ENCODE results near the gene NUDT8. TPM values are rescaled to one million over a fixed set of nuclear protein-coding genes. Genes with fewer than 3 reads are reported as not detected.
"Not testable (repeated sequence)": the region's sequence is repeated elsewhere in the genome, so short reads cannot be mapped to it uniquely, and the experiment has no call there.

The NUDT8 gene
- total and polyA plus RNA-seq, 5 donors: 45.6 to 121 (median 83.3) TPM

DNA sequence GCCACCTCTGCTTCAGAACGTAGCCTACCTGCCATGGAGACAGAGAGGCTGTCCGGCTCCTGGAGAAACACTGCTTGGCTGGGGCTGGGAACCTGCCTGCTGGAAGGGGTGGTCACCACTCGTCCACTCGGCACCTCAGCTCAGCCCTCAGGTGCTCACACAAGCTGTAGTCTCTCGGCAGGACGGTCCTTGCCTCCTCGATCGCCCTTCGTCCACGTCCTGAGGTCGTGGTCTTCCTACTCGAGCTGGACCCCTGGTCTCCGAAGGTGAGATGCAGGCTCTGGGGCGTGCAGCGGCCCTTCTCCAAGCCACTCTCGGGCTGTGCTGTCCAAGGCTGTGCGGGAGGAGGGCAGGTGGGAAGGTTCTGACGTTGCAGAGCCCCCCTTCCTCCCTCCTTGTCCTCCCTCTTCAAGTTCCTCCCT lies 9.7 kb upstream of the NUDT8 start, which contains the start of gene TBX10:
Gene TBX10 (minus strand): TSS at position 326 of the 422 bp plus-strand sequence. CDS start 291 bp downstream, at position 35.
- Histone ChIP-seq H3K27ac (ENCODE audit: low read length) (no peak within 1 kb of the TSS), H3K9me3 (ENCODE audit: control insufficient read depth, low read length) (no peaks in the 10 kb centered on the region), H3K27me3 (ENCODE audit: control insufficient read depth, insufficient read depth) (no peaks in the 10 kb centered on the region), H3K4me3 (ENCODE audit: low read length) (no peak within 1 kb of the TSS), H3K4me1 (ENCODE audit: control insufficient read depth, insufficient read depth, low read length) (no peaks in the 10 kb centered on the region)
- ATAC-seq (no peak), DNase-seq (peak in 1 of 3 donors; percentile 41)
- 79% methylated on average over 18 of the region's 18 CpGs for WGBS
- intact Hi-C loops (cut with DNase I): no loop called here

GRCh38 chr11:67638535-67639437 lies 9.0 kb upstream of the NUDT8 start:
- Histone ChIP-seq H3K4me3 (ENCODE audit: low read length) (no peak overlapping the region), H3K4me1 (ENCODE audit: control insufficient read depth, insufficient read depth, low read length) (no peaks in the 10 kb centered on the region), H3K9me3 (ENCODE audit: control insufficient read depth, low read length) (no peaks in the 10 kb centered on the region), H3K27ac (ENCODE audit: low read length) (no peak overlapping the region), H3K27me3 (ENCODE audit: control insufficient read depth, insufficient read depth) (no peaks in the 10 kb centered on the region)
- 82% methylated on average over 24 of the region's 24 CpGs for WGBS
- intact Hi-C loops (cut with DNase I): no loop called here
- ATAC-seq (no peak), DNase-seq (peak in 1 of 3 donors; percentile 45)

- H3K27ac ChIP-seq (ENCODE audit: low read length); ATAC-seq; DNase-seq; intact Hi-C loops (cut with DNase I); H3K4me3 ChIP-seq (ENCODE audit: low read length); H3K9me3 ChIP-seq (ENCODE audit: control insufficient read depth, low read length); H3K4me1 ChIP-seq (ENCODE audit: control insufficient read depth, insufficient read depth, low read length); H3K27me3 ChIP-seq (ENCODE audit: control insufficient read depth, insufficient read depth): not testable (repeated sequence)
- 75% methylated on average over 3 of the region's 3 CpGs for WGBS
Measured at GRCh38 chr11:67637441-67637840, 7.7 kb upstream of the NUDT8 start.

DNA sequence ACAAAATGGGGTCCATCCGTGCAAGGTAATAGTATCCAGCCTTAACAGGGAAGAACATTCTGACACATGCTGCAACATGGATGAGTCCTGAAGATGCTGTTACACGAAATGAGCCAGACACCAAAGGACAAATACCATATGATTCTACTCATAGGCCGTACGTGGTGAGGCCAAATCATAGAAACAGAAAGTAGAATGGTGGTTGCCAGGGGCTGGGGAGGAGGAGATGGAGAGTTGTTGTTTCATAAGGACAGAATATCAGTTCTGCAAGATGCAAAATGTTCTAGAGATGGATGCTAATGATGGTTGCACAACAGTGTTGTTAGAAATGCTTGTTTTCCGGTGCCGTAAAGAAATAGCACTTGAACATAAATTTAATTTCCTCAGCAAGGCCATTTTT lies 7.2 kb upstream of the NUDT8 start:
- WGBS: 76% methylated on average over 6 of the region's 6 CpGs

DNA sequence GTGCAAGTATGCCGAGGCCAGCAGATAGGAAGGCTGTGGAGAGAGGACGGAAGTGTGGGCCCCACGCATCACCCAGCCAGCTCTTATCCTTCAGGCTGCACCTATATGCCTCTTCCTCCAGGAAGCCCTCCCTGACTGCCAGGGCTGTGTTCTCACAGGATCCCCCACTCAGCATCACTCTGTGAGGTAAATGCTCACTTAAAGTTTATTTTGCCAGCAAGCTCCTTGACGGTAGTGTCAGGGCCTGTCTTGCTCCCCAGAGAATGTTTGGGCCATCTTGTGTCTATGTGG lies 5.4 kb upstream of the NUDT8 start:
- 78% methylated on average over 4 of the region's 4 CpGs for WGBS
- H3K4me1 ChIP-seq (ENCODE audit: control insufficient read depth, insufficient read depth, low read length): peaks cover 2% of the 10 kb centered on the region
- no peaks in the 10 kb centered on the region for H3K27me3 ChIP-seq (ENCODE audit: control insufficient read depth, insufficient read depth)
- DNase-seq: no peak
- no peaks in the 10 kb centered on the region for H3K9me3 ChIP-seq (ENCODE audit: control insufficient read depth, low read length)
- intact Hi-C loops (cut with DNase I): no loop called here
- ATAC-seq: no peak
- no peak overlapping the region for H3K4me3 ChIP-seq (ENCODE audit: low read length)
- no peak overlapping the region for H3K27ac ChIP-seq (ENCODE audit: low read length)

More for the DNA sequence above, 7.2 kb upstream of the NUDT8 start:
- no peaks in the 10 kb centered on the region for H3K27me3 ChIP-seq (ENCODE audit: control insufficient read depth, insufficient read depth)
- intact Hi-C loops (cut with DNase I): no loop called here
- no peak overlapping the region for H3K27ac ChIP-seq (ENCODE audit: low read length)
- no peaks in the 10 kb centered on the region for H3K4me1 ChIP-seq (ENCODE audit: control insufficient read depth, insufficient read depth, low read length)
- no peak for DNase-seq
- ATAC-seq: no peak
- no peak overlapping the region for H3K4me3 ChIP-seq (ENCODE audit: low read length)
- no peaks in the 10 kb centered on the region for H3K9me3 ChIP-seq (ENCODE audit: control insufficient read depth, low read length)

DNA sequence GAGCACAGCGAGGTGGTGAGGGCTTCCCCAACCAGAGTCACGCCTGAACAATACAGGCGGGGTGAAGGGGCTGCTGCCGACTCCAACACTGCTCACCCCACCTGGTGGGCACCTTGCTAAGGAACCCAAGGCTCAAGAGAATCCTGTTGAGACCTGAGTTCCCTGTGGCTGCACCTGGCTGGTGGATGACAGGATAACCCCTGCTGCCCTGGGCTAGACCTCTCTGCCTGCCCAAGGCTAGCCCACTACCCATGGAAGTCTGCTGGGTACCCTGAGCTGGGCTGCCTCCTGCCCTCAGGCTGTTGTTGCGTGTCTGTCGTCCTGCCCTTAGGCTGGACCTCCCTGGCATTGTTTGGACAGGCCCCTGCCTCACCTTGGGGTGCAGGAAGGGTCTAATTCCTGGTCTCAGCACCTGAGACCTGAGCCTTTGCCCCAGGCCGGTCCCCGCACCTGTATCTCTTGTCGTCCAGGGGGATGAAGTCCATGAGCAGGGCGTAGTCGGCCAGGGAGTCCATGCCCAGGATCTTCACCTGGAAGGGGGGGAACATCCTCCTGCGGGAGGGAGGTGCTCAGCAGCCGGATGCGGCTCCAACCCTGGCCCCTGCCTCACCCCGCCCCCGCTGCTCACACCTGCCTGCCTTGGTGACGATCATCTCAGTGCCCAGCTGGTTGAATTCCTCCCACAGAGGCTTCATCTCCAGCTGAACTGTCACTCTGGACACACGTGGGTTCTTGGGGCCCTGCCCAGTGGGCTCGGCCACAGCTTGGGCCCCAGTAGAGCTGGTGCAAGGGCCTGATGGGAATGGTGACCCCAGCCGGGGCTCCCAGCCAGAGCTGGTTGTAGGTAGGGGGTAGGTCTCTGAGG lies 4.9 kb upstream of the NUDT8 start:
- intact Hi-C loops (cut with DNase I): no loop called here
- H3K4me1 ChIP-seq (ENCODE audit: control insufficient read depth, insufficient read depth, low read length): peaks cover 2% of the 10 kb centered on the region
- ATAC-seq: no peak
- H3K27me3 ChIP-seq (ENCODE audit: control insufficient read depth, insufficient read depth): no peaks in the 10 kb centered on the region
- DNase-seq: peak in 1 of 3 donors; percentile 28
- H3K9me3 ChIP-seq (ENCODE audit: control insufficient read depth, low read length): no peaks in the 10 kb centered on the region
- 78% methylated on average over 20 of the region's 20 CpGs for WGBS
- no peak overlapping the region for H3K27ac ChIP-seq (ENCODE audit: low read length)
- H3K4me3 ChIP-seq (ENCODE audit: low read length): no peak overlapping the region

- Histone ChIP-seq H3K27me3 (ENCODE audit: control insufficient read depth, insufficient read depth) (no peaks in the 10 kb centered on the region), H3K4me1 (ENCODE audit: control insufficient read depth, insufficient read depth, low read length) (peaks cover 2% of the 10 kb centered on the region), H3K27ac (ENCODE audit: low read length) (no peak overlapping the region), H3K9me3 (ENCODE audit: control insufficient read depth, low read length) (no peaks in the 10 kb centered on the region), H3K4me3 (ENCODE audit: low read length) (no peak overlapping the region)
- DNase-seq: peak in 1 of 3 donors; percentile 45
- WGBS: 81% methylated on average over 22 of the region's 22 CpGs
- ATAC-seq: no peak
- intact Hi-C loops (cut with DNase I): no loop called here
Measured at GRCh38 chr11:67633758-67634365, 4.1 kb upstream of the NUDT8 start.

- no peak for ATAC-seq
- intact Hi-C loops (cut with DNase I): no loop called here
- DNase-seq: peak in 2 of 3 donors; percentile 17 to 33
Measured at GRCh38 chr11:67632982-67633755, 3.4 kb upstream of the NUDT8 start.

DNA sequence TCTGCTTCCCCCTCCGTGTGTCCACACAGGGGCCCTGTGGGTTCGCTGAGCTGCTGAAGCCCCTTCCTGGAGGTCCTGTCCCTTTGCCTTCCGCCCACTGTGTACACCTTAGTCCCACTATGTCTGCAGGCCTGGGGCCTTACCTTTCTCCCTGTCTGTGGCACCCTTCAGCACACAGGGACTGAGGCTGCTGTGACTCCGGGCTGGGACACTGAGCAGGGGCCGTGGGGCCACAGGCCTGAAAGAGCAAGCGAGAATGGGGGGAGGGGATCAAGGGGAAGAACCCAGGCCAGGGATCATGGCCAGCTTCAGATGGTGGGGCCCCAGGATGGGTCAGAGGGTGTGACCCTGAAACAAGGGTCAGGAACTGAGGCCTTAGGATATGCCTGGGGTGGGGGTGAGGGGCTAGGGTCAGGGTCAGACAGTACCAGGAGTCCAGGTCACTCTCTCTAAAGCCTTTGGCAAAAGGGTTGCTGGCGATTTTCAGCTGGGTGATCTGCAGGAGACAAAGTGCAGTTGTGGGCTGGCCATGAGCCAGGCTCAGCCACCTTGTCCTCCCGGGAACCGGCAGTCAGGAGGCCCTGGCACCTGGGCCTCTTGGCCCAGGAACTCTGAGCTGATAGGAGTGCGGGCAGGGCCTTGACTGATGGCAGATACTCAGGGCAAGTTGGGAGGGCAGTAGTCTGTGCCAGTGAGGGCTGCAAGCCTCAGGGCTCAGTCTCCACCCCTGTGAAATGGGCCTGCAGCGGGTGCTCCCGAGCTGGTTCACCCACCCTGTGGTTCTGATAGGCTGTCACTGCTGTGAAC lies 2.6 kb upstream of the NUDT8 start:
- Histone ChIP-seq H3K27me3 (ENCODE audit: control insufficient read depth, insufficient read depth) (no peaks in the 10 kb centered on the region), H3K4me3 (ENCODE audit: low read length) (no peak overlapping the region), H3K9me3 (ENCODE audit: control insufficient read depth, low read length) (no peaks in the 10 kb centered on the region), H3K4me1 (ENCODE audit: control insufficient read depth, insufficient read depth, low read length) (peaks cover 2% of the 10 kb centered on the region), H3K27ac (ENCODE audit: low read length) (no peak overlapping the region)
- ATAC-seq (no peak), DNase-seq (peak; percentile 22 to 77 (median 77))
- 82% methylated on average over 12 of the region's 12 CpGs for WGBS
- intact Hi-C loops (cut with DNase I): no loop called here

More at GRCh38 chr11:67632982-67633755, 3.4 kb upstream of the NUDT8 start:
- 91% methylated on average over 30 of the region's 30 CpGs for WGBS
- Histone ChIP-seq H3K4me3 (ENCODE audit: low read length) (no peak overlapping the region), H3K4me1 (ENCODE audit: control insufficient read depth, insufficient read depth, low read length) (peaks cover 2% of the 10 kb centered on the region), H3K27ac (ENCODE audit: low read length) (no peak overlapping the region), H3K27me3 (ENCODE audit: control insufficient read depth, insufficient read depth) (no peaks in the 10 kb centered on the region), H3K9me3 (ENCODE audit: control insufficient read depth, low read length) (no peaks in the 10 kb centered on the region)

DNA sequence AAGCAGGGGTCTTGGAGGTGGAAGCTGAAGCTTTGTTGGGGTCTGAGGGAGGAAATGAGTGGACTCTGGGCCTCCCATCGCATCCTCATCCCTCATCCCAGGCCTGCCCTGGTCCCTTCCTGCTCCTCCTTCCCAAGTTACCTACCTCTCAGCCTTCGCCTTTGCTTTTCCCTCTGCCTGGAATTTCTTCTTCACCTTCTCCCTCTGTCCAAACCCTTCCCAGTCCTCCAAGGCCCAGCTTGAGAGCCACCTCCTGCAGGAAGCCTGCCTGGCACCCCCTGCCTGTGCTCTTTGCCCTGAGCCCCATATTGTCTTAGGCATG lies 2.1 kb upstream of the NUDT8 start:
- intact Hi-C loops (cut with DNase I): no loop called here
- DNase-seq: no peak
- Histone ChIP-seq H3K9me3 (ENCODE audit: control insufficient read depth, low read length) (no peaks in the 10 kb centered on the region), H3K4me1 (ENCODE audit: control insufficient read depth, insufficient read depth, low read length) (peaks cover 2% of the 10 kb centered on the region), H3K4me3 (ENCODE audit: low read length) (no peak overlapping the region), H3K27ac (ENCODE audit: low read length) (no peak overlapping the region), H3K27me3 (ENCODE audit: control insufficient read depth, insufficient read depth) (no peaks in the 10 kb centered on the region)
- ATAC-seq: no peak
- WGBS: 93% methylated on average over 2 of the region's 2 CpGs
